GM19238 (cell line): Measurements from ENCODE around the gene ZFP62.
"Not testable (repeated sequence)": the region's sequence is repeated elsewhere in the genome, so short reads cannot be mapped to it uniquely, and the experiment has no call there.

Experiments
- DNase-seq: peaks from one replicate; pipeline ENCODE4 v3.0.0; 2011; ENCODE audit warnings: low spot score; ENCODE audit not compliant: insufficient read length

Gene ZFP62

DNA sequence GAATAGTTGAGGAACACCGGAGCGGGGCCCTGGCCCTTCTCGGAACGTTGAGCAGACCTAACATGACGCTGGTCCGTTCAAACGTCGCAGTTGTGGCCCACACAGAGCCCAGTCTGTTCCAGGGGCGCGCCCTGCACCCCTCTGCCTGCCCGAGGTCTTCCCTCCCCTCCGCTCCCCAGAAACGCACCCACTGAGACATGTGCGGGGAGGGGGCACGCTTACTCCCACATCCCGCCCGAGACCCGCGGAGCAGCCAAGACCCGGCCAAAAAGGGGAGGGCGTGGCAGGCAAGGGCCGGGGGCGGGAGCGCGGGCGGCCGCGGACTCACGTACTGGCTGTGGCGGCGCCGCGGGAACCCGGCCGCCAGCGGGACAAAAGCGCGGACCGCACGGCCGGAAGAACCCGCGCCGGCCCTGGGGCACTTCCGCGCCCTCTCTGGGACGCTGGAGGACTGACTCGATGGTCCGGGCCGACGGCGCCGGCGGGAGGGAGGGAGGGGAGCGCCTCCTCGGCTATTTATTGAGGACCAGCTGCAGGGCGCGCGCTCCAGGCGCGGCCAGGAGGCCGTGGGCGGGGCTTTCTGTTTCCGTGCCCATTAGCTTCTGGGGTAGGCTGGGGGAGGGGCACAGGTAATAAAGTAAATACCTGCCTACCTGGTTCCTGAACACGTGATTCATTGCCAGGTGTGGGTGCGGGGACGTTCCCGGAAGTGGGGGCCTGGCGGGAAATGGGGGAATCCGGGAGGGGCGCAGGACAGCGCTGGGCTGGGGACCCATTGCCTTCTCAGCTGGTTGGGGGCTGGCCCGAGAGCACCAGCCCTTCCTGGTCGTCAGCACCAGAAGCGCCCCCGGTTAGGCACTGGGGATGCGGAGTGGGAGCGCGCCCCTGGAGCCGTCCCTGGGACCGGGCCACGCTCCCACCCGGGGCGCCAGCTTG is at the start of gene ZFP62:
TSS of gene ZFP62 (minus strand) at position 390 of the 936 bp plus-strand sequence. CDS start at position 333, 57 bp downstream.
- peak; percentile 79 for DNase-seq

- no peak for DNase-seq
Observed at GRCh38 chr5:180910735-180911134, 49.7 kb upstream of the ZFP62 start.

DNA sequence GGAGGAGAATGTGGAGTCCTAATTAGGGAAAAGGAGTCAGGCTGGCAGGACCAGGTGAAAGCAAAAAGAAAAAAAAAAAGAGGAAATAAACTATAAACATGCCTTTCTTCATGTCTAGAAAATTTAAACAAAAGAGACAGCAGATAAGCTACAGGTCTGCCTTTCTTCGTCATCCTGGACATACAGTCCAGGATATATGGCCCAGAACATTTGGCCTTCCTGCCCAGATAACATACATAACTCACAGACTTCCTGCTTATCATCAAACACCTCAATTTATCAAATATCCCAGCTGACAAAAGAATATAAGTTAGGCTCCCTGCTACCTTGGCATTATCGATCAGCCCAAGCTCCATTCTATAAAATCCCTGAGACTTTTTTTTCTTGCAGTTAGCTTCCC is 49.1 kb upstream of the ZFP62 start:
- DNase-seq: no peak

- DNase-seq: no peak
Observed at GRCh38 chr5:180909782-180910181, 48.7 kb upstream of the ZFP62 start.

DNA sequence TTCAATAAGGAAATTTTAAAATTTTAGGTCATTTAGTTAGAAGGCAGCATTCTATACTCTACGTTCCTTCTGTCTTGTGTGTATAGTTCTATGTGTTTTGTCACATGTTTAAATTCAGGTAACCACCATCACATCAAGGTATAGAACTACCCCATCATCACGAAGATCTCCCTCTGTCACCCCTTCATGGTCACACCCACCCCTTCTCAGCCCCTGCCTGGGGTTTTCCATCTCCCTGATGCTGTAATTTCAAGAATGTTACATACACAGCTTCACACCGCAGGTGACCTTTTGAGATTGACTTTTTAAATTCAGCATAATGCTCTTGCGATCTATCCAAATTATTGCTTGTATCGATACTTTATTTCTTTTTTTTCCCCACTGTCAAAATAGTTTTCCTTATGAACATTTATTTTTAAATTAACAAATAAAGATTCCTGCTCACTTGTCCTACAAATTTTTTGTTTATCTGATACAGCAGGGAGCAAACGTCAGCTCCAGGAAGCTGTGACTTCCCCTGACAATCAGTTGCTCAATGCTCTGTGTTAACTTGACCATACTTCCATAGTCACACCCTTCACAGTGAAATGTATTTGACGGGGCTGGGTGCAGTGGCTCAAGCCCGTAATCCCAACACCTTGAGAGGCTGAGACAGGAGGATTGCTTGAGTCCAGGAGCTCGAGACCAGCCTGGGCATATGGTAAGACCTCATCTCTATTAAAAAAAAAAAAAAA is 48.1 kb upstream of the ZFP62 start:
- no peak for DNase-seq

GRCh38 chr5:180908400-180908799 is 47.3 kb upstream of the ZFP62 start:
- DNase-seq: no peak

DNA sequence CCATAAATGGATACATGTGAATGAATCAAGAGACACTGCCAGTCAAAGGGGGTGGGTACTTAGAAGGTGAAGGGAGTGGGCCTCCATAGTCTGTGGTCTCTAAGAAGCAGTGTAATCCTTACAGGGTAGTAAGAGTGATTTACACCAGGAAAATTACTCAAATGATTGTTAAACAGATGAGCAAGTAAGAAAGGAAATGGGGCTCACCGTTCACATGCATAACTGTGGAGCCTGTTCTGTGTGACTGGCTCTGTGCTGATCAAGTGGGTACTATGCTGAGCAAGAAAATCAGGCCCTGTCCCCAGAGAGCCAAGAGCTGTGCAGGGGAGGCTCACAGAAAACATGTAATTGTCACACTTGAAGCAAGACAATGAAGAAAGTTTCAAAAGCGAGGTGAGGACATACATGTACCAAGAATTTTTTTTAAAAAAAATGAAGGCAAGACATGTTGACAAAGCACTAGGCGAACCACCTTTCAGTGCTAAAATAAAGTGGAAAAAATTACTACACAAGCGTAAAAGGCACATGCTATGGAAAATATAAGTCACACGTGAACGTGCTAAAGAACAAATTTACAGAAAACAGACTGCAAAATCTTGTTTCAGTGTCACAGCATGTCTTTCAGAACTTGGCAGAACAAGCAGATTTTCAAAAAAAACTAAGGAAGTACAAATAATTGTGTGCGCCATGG is 40.4 kb upstream of the ZFP62 start:
- DNase-seq: no peak

DNA sequence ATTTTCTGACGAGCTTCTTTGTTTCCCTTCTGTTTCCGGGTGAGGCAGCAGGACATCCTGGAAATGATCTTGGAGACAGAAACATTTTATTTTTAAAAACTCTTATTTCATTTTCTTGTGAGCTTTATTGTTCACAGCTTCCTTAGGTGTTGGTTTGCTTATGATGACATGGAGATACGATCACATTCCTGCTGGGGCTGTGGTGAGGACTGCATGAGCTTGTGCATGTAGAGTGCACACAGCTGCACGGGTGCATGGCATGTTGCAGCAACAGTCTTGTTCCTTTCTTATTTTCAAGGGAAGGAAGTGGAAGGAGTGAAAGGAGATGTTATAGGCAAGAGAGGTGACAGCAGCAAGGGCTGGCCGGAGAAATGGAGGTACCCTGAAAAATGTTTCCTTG is 39.1 kb upstream of the ZFP62 start:
- DNase-seq: no peak

GRCh38 chr5:180898621-180899246 is 37.7 kb upstream of the ZFP62 start, which contains the start of gene BTNL8:
BTNL8 (plus strand) TSS chr5:180899159; CDS start chr5:180899311, 152 bp downstream.
- no peak for DNase-seq

GRCh38 chr5:180895330-180895729 is 34.3 kb upstream of the ZFP62 start:
- not testable (repeated sequence) for DNase-seq

DNA sequence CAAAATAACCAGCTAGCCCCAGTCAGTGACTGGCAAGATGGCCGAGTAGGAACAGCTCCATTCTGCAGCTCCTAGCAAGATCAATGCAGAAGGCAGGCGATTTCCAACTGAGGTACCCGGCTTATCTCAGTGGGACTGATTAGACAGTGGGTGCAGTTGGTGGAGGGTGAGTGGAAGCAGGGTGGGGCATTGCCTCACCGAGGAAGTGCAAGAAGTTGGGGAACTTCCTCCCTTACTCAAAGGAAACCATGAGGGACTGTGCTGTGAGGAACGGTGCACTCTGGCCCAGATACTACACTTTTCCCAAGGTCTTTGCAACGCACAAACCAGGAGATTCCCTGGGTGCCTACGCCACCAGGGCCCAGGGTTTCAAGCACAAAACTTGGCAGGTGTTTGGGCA is 28.3 kb upstream of the ZFP62 start:
- DNase-seq: no peak

GRCh38 chr5:180885845-180886529 is 24.9 kb upstream of the ZFP62 start:
- not testable (repeated sequence) for DNase-seq

- DNase-seq: no peak
Observed at GRCh38 chr5:180875860-180876426, 14.9 kb upstream of the ZFP62 start.

DNA sequence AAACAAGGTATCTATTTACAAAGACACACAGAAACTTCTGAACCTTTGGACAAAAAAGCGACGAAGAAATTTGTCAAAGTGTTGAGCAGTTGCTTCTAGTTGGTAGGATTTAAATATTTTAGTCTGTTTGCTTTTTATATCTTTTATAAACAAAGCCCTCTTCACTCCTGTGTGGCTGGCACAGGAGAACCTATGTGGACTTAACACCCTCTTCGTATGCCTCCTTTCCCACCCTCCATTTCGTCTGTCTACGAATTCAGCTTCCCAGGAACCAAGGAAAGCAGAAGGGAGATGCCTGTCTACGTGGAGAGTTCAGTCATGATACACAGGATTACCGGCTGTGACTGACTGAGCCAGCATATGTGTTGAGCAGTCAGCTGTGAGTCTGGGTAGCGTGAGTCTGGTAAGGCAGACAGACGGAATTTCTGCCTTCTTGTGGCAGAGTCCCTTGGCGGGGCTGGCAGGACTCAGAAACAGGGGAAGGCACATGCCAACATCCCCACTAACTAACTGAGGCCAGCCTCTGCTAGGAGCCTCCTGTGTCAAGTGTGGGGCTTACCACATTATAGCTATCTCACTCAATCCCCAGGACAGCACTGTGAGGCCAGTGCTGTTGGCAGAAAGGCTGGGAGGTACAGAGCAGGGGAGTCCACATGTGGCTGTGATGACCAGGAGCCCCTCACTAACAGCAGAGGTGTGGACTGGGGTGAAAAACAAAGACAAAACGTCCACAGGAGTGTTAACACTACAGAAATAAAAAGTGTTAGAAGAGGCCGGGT is 13.9 kb upstream of the ZFP62 start:
- DNase-seq: no peak

DNA sequence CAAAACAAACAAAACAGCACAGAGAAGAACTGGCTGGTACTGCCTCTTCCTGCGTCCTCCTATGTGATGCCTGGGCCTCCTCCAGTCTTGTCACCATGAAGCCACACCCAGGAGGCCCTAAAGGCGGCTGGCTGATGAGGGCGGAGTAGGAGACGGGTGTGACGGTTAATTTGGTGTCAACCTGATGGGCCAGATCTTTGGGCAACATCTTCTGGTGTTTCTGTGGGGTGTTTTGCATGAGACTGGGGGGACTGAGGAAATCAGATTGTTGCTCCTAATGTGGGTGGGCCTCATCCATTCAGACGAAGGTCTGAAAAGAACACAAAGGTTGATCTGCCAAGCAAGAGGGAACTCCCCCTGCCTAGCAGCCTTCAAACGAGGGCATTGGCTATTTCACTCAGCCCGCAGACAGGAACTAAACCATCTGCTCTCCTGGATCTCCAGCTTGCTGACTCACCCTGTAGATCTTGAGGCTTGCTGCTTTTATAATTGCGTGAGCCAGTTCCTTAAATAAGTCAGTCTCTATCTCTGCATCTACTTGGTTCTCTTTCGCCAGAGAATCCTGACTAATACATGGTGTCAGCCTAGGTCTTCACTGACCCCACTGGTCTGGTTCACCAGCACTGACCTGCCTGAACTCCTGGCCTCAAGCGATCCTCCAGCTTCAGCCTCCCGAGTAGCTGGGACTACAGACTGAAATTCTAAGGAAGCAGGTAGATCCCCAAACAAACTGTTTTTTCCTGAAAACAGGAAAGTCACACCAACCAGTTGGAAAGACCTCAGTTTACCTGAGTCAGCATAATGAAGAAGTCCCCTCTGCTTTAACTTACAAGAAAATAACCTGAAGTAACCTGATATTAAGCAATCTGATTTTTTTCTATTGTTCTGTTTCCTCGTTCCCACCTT is 12.8 kb upstream of the ZFP62 start:
- no peak for DNase-seq

GRCh38 chr5:180872419-180872818 is 11.3 kb upstream of the ZFP62 start:
- DNase-seq: no peak

GRCh38 chr5:180870276-180871068 is 9.4 kb upstream of the ZFP62 start:
- no peak for DNase-seq

DNA sequence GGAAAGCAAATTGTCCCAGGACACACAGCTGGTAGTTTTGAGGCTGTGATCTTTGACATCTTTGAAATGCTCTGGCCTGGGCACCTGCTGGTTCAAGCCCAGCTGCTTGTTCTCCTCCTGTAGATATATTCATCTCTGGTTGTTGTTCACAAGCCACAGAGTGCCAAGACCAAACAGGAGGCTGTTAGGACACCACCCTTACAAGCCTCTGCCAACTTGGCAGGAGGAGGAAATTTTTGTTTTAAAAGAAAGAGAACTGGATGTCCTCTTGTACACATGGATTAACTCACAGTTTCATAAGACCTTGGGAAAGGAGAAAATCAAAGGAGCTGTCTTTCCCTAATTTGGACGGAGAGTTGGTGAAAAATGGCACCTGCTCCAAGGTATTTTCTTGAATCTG is 8.5 kb upstream of the ZFP62 start:
- DNase-seq: no peak
